Liver (tissue), 9 donors: Measurements from ENCODE around the gene TET3. TPM values are rescaled to one million over a fixed set of nuclear protein-coding genes. Genes with fewer than 3 reads are reported as not detected.

Experiments
- DNase-seq: peaks from one replicate; pipeline ENCODE4 v3.0.0-alpha.2; 2017; ENCODE audit warnings: low spot score
- H3K27ac ChIP-seq, 2 donors: one replicate each; pipeline ENCODE4 v1.7.0; 2013; ENCODE audit warnings: inconsistent platforms in 2 of 2, low read length in 2 of 2, control low read depth in 1 of 2, low read depth in 1 of 2, mild to moderate bottlenecking in 1 of 2
- H3K27me3 ChIP-seq, 4 donors: one replicate each; pipeline versions ENCODE4 v1.6.1 to v1.7.0; 2013; ENCODE audit warnings: low read length in 3 of 4, inconsistent platforms in 1 of 4, mild to moderate bottlenecking in 1 of 4, moderate library complexity in 1 of 4; ENCODE audit not compliant: control insufficient read depth in 4 of 4, insufficient read depth in 4 of 4
- H3K36me3 ChIP-seq, 4 donors: one replicate each; pipeline versions ENCODE4 v1.6.1 to v1.7.0; 2013; ENCODE audit warnings: low read length in 3 of 4, mild to moderate bottlenecking in 3 of 4, low read depth in 1 of 4, moderate library complexity in 1 of 4; ENCODE audit not compliant: control insufficient read depth in 4 of 4, insufficient read depth in 3 of 4
- H3K4me1 ChIP-seq, 4 donors: one replicate each; pipeline versions ENCODE4 v1.6.1 to v1.7.0; 2013; ENCODE audit warnings: low read length in 3 of 4, mild to moderate bottlenecking in 3 of 4, moderate library complexity in 1 of 4; ENCODE audit not compliant: control insufficient read depth in 4 of 4, insufficient read depth in 4 of 4
- H3K4me3 ChIP-seq, 3 donors: one replicate each; pipeline versions ENCODE4 v1.6.1 to v1.7.0; 2013; ENCODE audit warnings: low read length in 3 of 3, control low read depth in 1 of 3, low read depth in 1 of 3, mild to moderate bottlenecking in 1 of 3
- H3K9ac ChIP-seq, 2 donors: one replicate each; pipeline ENCODE4 v1.7.0; 2013; ENCODE audit warnings: low read length in 2 of 2, mild to moderate bottlenecking in 2 of 2, moderate library complexity in 2 of 2, control low read depth in 1 of 2, low read depth in 1 of 2
- H3K9me3 ChIP-seq, 4 donors: one replicate each; pipeline versions ENCODE4 v1.6.1 to v1.7.0; 2013; ENCODE audit warnings: low read length in 3 of 4; ENCODE audit not compliant: control insufficient read depth in 4 of 4
- EGR1 ChIP-seq, 2 donors: IDR thresholded peaks; 2 replicates each; pipeline ENCODE4 v1.6.1; 2016 to 2018; ENCODE audit warnings: antibody characterized with exemption in 2 of 2, low read depth in 2 of 2
- FOXA1 ChIP-seq: IDR thresholded peaks from 2 replicates; pipeline ENCODE4 v1.6.1; 2016; ENCODE audit warnings: antibody characterized with exemption
- FOXA2 ChIP-seq: IDR thresholded peaks from 2 replicates; pipeline ENCODE4 v1.6.1; 2016; ENCODE audit warnings: antibody characterized with exemption
- GABPA ChIP-seq, 2 donors: IDR thresholded peaks in 1 of 2; conservative IDR thresholded peaks in 1 of 2; 2 replicates each; pipeline ENCODE4 v1.6.1; 2016; ENCODE audit warnings: antibody characterized with exemption in 2 of 2, mild to moderate bottlenecking in 1 of 2, moderate library complexity in 1 of 2
- HNF4A ChIP-seq, 2 donors: conservative IDR thresholded peaks; 2 replicates each; pipeline ENCODE4 v1.6.1; 2016; ENCODE audit warnings: antibody characterized with exemption in 2 of 2, mild to moderate bottlenecking in 2 of 2
- HNF4G ChIP-seq: IDR thresholded peaks from 2 replicates; pipeline ENCODE4 v1.6.1; 2016; ENCODE audit warnings: antibody characterized with exemption
- JUND ChIP-seq, 2 donors: IDR thresholded peaks; 2 replicates each; pipeline ENCODE4 v1.6.1; 2016; ENCODE audit warnings: antibody characterized with exemption in 2 of 2
- NR2F2 ChIP-seq: IDR thresholded peaks from 2 replicates; pipeline ENCODE4 v1.6.1; 2016; ENCODE audit warnings: antibody characterized with exemption
- RAD21 ChIP-seq, 2 donors: IDR thresholded peaks; 2 replicates each; pipeline ENCODE4 v1.6.1; 2016; ENCODE audit warnings: antibody characterized with exemption in 2 of 2, mild to moderate bottlenecking in 2 of 2
- RXRA ChIP-seq, 2 donors: IDR thresholded peaks; 2 replicates each; pipeline ENCODE4 v1.6.1; 2017 to 2018; ENCODE audit warnings: antibody characterized with exemption in 2 of 2, mild to moderate bottlenecking in 1 of 2
- SP1 ChIP-seq: IDR thresholded peaks from 2 replicates; pipeline ENCODE4 v1.6.1; 2018; ENCODE audit warnings: antibody characterized with exemption, mild to moderate bottlenecking
- TAF1 ChIP-seq: conservative IDR thresholded peaks from 2 replicates; pipeline ENCODE4 v1.6.1; 2016; ENCODE audit warnings: antibody characterized with exemption, mild to moderate bottlenecking
- YY1 ChIP-seq: IDR thresholded peaks from 2 replicates; pipeline ENCODE4 v1.6.1; 2016; ENCODE audit warnings: antibody characterized with exemption, mild to moderate bottlenecking
- WGBS: extraction: QIAGEN DNeasy Blood & Tissue Kit; methylation state at CpG from one replicate; pipeline ENCODE4 v1.1.7; 2013; 5-methylcytosine and 5-hydroxymethylcytosine counted together
- polyA plus RNA-seq, 2 donors: library from polyadenylated mRNA; stranded (reverse) in 1 of 2; unstranded in 1 of 2; fragments of 200-250 nt in 1 of 2; fragments of >200 nt in 1 of 2; fragmentation: Nextera tagmentation in 1 of 2; extraction: Ambion mirVana in 1 of 2; gene quantifications; one replicate each; pipeline versions ENCODE4 v1.2.1 to v1.2.3, GENCODE V29; 2013 to 2015
- total RNA-seq, 2 donors: library from RNA; depleted of rRNA; stranded (reverse); fragments of >200 nt; gene quantifications; one replicate each; pipeline ENCODE4 v1.2.3, GENCODE V29; 2014
- TF ChIP-seq, protein P1 (sequence below): IDR thresholded peaks from 2 replicates; pipeline ENCODE4 v1.6.1; 2016; ENCODE audit warnings: antibody characterized with exemption
- TF ChIP-seq, protein P2 (sequence below): fragments of 150-350 bp; IDR thresholded peaks from 2 replicates; pipeline ENCODE4 v1.5.1; 2017; ENCODE audit warnings: improper control_type of control experiment, low read depth, low read length; ENCODE audit not compliant: missing input control
- TF ChIP-seq, protein P3 (sequence below): IDR thresholded peaks from 2 replicates; pipeline ENCODE4 v1.6.1; 2016; ENCODE audit warnings: antibody characterized with exemption
- TF ChIP-seq, protein P4 (sequence below): IDR thresholded peaks from 2 replicates; pipeline ENCODE4 v1.6.1; 2016; ENCODE audit warnings: antibody characterized with exemption, mild to moderate bottlenecking
- donor health status: healthy.
- donor health status: healthy.
- donor health status: healthy.
- donor health status: healthy.
- donor health status: healthy.

Gene TET3
- 10 to 100 TPM in 1 of 2 donors, 1 to 10 TPM in 1; 5.0 to 16.2 TPM for total RNA-seq
- 1 to 10 TPM in 1 of 2 donors, under 1 TPM in 1; 0.89 to 1.5 TPM for polyA plus RNA-seq

DNA sequence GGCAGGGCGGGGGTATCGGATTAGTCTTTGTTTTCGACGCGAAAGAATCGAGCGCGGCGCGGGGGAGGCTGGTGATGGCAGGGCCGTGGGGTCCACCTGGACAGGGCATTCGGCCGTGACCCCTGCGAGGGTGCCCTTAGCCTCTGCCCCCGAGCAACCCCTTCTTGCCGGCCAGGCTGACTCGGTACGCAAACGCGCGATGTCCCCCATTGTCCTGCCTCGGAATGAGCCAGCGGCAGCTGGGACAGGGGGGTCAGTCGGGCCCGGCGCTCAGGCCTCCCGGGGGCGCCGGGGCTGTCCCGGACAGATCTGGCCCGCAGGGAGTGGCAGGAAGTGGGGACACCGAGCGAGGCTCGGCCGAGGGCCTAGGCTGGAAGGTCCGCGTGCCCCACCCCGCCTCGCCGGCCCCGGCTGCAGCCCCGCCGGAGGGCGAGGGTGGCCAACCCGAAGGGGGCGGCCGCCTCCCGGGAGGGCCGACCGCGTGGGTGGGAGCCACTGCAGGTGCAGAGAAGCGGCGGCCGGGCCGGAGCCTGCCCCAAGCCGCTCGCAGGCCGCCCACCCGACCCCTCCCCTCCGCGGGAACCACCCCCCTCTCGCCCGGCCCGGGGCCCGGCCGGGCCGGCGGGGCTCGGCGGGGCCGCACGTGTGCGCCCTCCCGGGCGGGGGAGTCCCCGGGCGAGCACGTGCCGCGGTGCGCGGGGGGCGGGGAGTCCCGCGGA, at the start of gene TET3:
Gene TET3, plus strand, starts transcription at position 708 of the 719 bp plus-strand sequence. CDS start 1,494 bp downstream, outside the sequence.
- H3K27ac ChIP-seq: peak within 1 kb of the TSS; percentile 73 to 83
- peaks cover 14 to 66% (median 51%) of the 10 kb centered on the region in 4 donors for H3K4me1 ChIP-seq
- H3K36me3 ChIP-seq: no peaks in the 10 kb centered on the region
- 2% methylated on average over 85 of the region's 85 CpGs for WGBS
- no peaks in the 10 kb centered on the region for H3K9me3 ChIP-seq
- TF ChIP-seq EGR1 (IDR thresholded peaks at IDR 0.05; ENCODE audit: low read depth in 2 of 2) (no peak), RXRA (IDR thresholded peaks at IDR 0.05) (no peak), FOXA1 (no peak), GABPA (IDR thresholded peaks at IDR 0.05 in 1 of 2, conservative IDR thresholded peaks at IDR 0.05 in 1 of 2) (no peak), JUND (IDR thresholded peaks at IDR 0.05) (no peak), FOXA2 (no peak), RAD21 (IDR thresholded peaks at IDR 0.05) (no peak), HNF4A (conservative IDR thresholded peaks at IDR 0.05) (no peak), YY1 (no peak)
- TF ChIP-seq, protein P1, sequence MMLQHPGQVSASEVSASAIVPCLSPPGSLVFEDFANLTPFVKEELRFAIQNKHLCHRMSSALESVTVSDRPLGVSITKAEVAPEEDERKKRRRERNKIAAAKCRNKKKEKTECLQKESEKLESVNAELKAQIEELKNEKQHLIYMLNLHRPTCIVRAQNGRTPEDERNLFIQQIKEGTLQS: no peak
- TF ChIP-seq, protein P2, sequence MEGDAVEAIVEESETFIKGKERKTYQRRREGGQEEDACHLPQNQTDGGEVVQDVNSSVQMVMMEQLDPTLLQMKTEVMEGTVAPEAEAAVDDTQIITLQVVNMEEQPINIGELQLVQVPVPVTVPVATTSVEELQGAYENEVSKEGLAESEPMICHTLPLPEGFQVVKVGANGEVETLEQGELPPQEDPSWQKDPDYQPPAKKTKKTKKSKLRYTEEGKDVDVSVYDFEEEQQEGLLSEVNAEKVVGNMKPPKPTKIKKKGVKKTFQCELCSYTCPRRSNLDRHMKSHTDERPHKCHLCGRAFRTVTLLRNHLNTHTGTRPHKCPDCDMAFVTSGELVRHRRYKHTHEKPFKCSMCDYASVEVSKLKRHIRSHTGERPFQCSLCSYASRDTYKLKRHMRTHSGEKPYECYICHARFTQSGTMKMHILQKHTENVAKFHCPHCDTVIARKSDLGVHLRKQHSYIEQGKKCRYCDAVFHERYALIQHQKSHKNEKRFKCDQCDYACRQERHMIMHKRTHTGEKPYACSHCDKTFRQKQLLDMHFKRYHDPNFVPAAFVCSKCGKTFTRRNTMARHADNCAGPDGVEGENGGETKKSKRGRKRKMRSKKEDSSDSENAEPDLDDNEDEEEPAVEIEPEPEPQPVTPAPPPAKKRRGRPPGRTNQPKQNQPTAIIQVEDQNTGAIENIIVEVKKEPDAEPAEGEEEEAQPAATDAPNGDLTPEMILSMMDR: no peak
- TF ChIP-seq, protein P3, sequence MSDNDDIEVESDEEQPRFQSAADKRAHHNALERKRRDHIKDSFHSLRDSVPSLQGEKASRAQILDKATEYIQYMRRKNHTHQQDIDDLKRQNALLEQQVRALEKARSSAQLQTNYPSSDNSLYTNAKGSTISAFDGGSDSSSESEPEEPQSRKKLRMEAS: no peak
- TF ChIP-seq, protein P4, sequence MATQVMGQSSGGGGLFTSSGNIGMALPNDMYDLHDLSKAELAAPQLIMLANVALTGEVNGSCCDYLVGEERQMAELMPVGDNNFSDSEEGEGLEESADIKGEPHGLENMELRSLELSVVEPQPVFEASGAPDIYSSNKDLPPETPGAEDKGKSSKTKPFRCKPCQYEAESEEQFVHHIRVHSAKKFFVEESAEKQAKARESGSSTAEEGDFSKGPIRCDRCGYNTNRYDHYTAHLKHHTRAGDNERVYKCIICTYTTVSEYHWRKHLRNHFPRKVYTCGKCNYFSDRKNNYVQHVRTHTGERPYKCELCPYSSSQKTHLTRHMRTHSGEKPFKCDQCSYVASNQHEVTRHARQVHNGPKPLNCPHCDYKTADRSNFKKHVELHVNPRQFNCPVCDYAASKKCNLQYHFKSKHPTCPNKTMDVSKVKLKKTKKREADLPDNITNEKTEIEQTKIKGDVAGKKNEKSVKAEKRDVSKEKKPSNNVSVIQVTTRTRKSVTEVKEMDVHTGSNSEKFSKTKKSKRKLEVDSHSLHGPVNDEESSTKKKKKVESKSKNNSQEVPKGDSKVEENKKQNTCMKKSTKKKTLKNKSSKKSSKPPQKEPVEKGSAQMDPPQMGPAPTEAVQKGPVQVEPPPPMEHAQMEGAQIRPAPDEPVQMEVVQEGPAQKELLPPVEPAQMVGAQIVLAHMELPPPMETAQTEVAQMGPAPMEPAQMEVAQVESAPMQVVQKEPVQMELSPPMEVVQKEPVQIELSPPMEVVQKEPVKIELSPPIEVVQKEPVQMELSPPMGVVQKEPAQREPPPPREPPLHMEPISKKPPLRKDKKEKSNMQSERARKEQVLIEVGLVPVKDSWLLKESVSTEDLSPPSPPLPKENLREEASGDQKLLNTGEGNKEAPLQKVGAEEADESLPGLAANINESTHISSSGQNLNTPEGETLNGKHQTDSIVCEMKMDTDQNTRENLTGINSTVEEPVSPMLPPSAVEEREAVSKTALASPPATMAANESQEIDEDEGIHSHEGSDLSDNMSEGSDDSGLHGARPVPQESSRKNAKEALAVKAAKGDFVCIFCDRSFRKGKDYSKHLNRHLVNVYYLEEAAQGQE: no peak
- H3K4me3 ChIP-seq: peak within 1 kb of the TSS; percentile 36 to 83 (median 67)
- peaks cover 0 to 3% (median 0%) of the 10 kb centered on the region in 4 donors for H3K27me3 ChIP-seq
- DNase-seq: peak; percentile 58
- H3K9ac ChIP-seq: peak within 1 kb of the TSS; percentile 25 to 74

DNA sequence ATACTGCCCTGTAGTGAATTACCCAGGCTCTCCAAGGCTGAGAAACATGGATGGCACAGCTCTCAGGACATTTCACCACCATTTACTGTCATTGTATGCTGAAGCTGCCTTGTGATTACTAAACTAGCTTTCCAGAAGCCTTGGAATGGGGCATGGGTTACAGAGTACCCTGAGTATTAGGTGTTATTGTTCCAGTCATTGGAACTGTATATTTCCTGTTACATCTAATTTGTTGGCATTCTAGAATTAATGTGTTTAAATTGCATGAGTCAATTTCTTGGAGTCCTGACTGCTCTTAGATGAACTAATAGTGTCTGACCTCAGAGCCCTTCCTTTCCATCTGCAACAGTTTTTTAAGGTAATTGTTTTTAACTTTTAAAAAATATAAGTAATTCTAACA, 49.1 kb upstream of the TET3 start:
- Histone ChIP-seq H3K9ac (no peak overlapping the region), H3K27ac (no peak overlapping the region), H3K4me1 (no peaks in the 10 kb centered on the region), H3K36me3 (peaks cover 0 to 11% (median 4%) of the 10 kb centered on the region in 4 donors), H3K9me3 (no peaks in the 10 kb centered on the region), H3K4me3 (no peak overlapping the region), H3K27me3 (no peaks in the 10 kb centered on the region)
- no peak for DNase-seq
- TF ChIP-seq, protein P3: no peak
- TF ChIP-seq GABPA (IDR thresholded peaks at IDR 0.05 in 1 of 2, conservative IDR thresholded peaks at IDR 0.05 in 1 of 2) (no peak), FOXA2 (no peak), TAF1 (no peak), EGR1 (IDR thresholded peaks at IDR 0.05; ENCODE audit: low read depth in 2 of 2) (no peak), HNF4G (no peak), NR2F2 (no peak), SP1 (no peak), YY1 (no peak), JUND (IDR thresholded peaks at IDR 0.05) (no peak), HNF4A (conservative IDR thresholded peaks at IDR 0.05) (no peak)
- TF ChIP-seq, protein P4: no peak
- TF ChIP-seq, protein P1: no peak
- TF ChIP-seq, protein P2: no peak
